Measurements from ENCODE around the gene ALS2. TPM values are rescaled to one million over a fixed set of nuclear protein-coding genes. Genes with fewer than 3 reads are reported as not detected.

ALS2 gene
- total RNA-seq, 1 donor from 2014 or later: 37.0 TPM

- Mint-ChIP-seq H3K4me3 (no peak overlapping the region), H3K27me3 (ENCODE audit: low read depth) (no peaks in the 10 kb centered on the region), H3K9me3 (no peaks in the 10 kb centered on the region), H3K36me3 (ENCODE audit: low read depth) (no peaks in the 10 kb centered on the region), H3K27ac (ENCODE audit: unreplicated experiment) (peak overlapping the region; percentile 44), H3K4me1 (no peaks in the 10 kb centered on the region)
- DNase-seq (ENCODE audit: low read depth, low spot score): no peak
- no peak for TF ChIP-seq CTCF (conservative IDR thresholded peaks at IDR 0.05)
Measured at GRCh38 chr2:201656740-201657139, 124.0 kb downstream of the ALS2 start.

GRCh38 chr2:201656102-201656501 lies 124.6 kb downstream of the ALS2 start:
- Mint-ChIP-seq H3K9me3 (no peaks in the 10 kb centered on the region), H3K36me3 (ENCODE audit: low read depth) (no peaks in the 10 kb centered on the region), H3K4me3 (no peak overlapping the region), H3K27ac (ENCODE audit: unreplicated experiment) (no peak overlapping the region), H3K4me1 (no peaks in the 10 kb centered on the region), H3K27me3 (ENCODE audit: low read depth) (no peaks in the 10 kb centered on the region)
- TF ChIP-seq CTCF (conservative IDR thresholded peaks at IDR 0.05): no peak
- DNase-seq (ENCODE audit: low read depth, low spot score): no peak

GRCh38 chr2:201654616-201655384 lies 125.9 kb downstream of the ALS2 start:
- Mint-ChIP-seq H3K27ac (ENCODE audit: unreplicated experiment) (no peak overlapping the region), H3K4me1 (no peaks in the 10 kb centered on the region), H3K9me3 (no peaks in the 10 kb centered on the region), H3K36me3 (ENCODE audit: low read depth) (no peaks in the 10 kb centered on the region), H3K27me3 (ENCODE audit: low read depth) (no peaks in the 10 kb centered on the region), H3K4me3 (no peak overlapping the region)
- TF ChIP-seq CTCF (conservative IDR thresholded peaks at IDR 0.05): no peak
- no peak for DNase-seq (ENCODE audit: low read depth, low spot score)

- Mint-ChIP-seq H3K9me3 (no peaks in the 10 kb centered on the region), H3K4me1 (no peaks in the 10 kb centered on the region), H3K36me3 (ENCODE audit: low read depth) (no peaks in the 10 kb centered on the region), H3K27me3 (ENCODE audit: low read depth) (no peaks in the 10 kb centered on the region), H3K4me3 (no peak overlapping the region), H3K27ac (ENCODE audit: unreplicated experiment) (no peak overlapping the region)
- no peak for TF ChIP-seq CTCF (conservative IDR thresholded peaks at IDR 0.05)
- no peak for DNase-seq (ENCODE audit: low read depth, low spot score)
Measured at GRCh38 chr2:201653221-201653620, 127.5 kb downstream of the ALS2 start.

Other genes starting within 250 kb of the ALS2 start
- gene TMEM237, start 137.4 kb downstream of the ALS2 start, total RNA-seq: 67.5 and 67.8 TPM in 2 replicates
- 0.18 and 0.19 TPM in 2 replicates for gene MPP4, start 82.3 kb downstream of the ALS2 start, total RNA-seq
- not detected in 2 replicates for gene CDK15, start 25.6 kb upstream of the ALS2 start, total RNA-seq

Measured in neural crest cell (in vitro differentiated cells).